ENCODE data around the gene RAI14. TPM values are rescaled to one million over a fixed set of nuclear protein-coding genes. Genes with fewer than 3 reads are reported as not detected.

Gene RAI14
- total and polyA plus RNA-seq, 2 donors from 2014 or later = 13.2 to 60.3 TPM

DNA sequence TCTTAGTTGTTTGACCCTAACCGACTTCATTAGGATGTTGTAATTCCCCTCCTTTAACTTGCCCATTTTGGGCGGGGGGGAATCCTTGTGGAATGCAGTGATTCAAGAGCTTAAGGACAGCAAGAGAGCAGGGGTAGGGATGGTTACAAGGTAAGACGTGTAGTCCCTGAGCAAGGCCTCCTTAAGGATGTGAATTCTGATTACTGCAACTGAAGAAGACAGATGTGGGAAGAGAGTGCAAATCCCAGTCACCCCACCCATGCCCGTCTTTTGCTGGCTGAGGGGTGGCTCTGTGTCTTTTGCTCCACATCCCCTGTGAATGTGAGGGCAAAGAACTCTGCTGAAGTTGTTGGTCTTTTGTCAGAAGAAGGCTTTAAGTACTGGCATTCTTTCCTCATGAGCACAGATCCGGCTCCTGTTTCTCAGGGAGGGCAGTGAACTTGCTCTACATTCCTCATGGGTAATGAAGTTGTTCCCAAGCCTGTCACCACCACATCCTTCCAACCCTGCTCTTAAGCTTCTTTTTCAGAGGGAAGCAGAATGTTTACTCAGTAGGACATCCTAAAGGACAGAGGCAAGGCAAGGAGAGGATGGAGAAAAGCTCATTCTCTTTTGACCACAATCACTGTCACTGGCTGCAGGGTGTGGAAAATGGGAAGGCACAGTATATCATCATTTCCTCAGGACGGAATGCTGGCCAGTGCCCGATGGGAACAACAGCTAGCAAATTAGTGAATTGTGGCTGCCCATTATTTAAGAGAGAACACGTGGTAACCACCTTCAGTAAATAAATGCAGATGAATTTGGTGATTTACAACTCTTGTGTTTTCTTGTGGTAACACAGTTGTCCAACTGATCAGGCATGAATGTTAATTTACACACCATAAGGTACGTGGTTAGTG, 61.5 kb downstream of the RAI14 start:
- Histone ChIP-seq H3K36me3 (ENCODE audit: control insufficient read depth in 2 of 3, insufficient read depth in 3 of 3, low read length in 3 of 3) (no peaks in the 10 kb centered on the region), H3K27me3 (ENCODE audit: control insufficient read depth, insufficient read depth, low read length) (no peaks in the 10 kb centered on the region), H3K4me1 (ENCODE audit: control insufficient read depth in 2 of 3, insufficient read depth in 2 of 3, low read depth in 1 of 3, low read length in 3 of 3) (peaks cover 10 to 16% (median 12%) of the 10 kb centered on the region in 3 donors), H3K9ac (ENCODE audit: low read length in 3 of 3) (peak overlapping the region in 1 of 3 donors; percentile 24), H3K27ac (ENCODE audit: low read depth in 2 of 2, low read length in 2 of 2) (peak overlapping the region; percentile 37 to 77), H3K9me3 (ENCODE audit: control insufficient read depth in 2 of 3, insufficient read depth in 1 of 3, low read length in 3 of 3) (no peaks in the 10 kb centered on the region), H3K4me3 (ENCODE audit: low read length in 3 of 3) (peak overlapping the region in 1 of 3 donors; percentile 26)
- FAIRE-seq (no peak), DNase-seq (peak in 4 of 5 donors; percentile 82 to 96 (median 92))
- TF ChIP-seq, protein P1, sequence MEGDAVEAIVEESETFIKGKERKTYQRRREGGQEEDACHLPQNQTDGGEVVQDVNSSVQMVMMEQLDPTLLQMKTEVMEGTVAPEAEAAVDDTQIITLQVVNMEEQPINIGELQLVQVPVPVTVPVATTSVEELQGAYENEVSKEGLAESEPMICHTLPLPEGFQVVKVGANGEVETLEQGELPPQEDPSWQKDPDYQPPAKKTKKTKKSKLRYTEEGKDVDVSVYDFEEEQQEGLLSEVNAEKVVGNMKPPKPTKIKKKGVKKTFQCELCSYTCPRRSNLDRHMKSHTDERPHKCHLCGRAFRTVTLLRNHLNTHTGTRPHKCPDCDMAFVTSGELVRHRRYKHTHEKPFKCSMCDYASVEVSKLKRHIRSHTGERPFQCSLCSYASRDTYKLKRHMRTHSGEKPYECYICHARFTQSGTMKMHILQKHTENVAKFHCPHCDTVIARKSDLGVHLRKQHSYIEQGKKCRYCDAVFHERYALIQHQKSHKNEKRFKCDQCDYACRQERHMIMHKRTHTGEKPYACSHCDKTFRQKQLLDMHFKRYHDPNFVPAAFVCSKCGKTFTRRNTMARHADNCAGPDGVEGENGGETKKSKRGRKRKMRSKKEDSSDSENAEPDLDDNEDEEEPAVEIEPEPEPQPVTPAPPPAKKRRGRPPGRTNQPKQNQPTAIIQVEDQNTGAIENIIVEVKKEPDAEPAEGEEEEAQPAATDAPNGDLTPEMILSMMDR (IDR thresholded peaks at IDR 0.05; ENCODE audit: borderline replicate concordance, extremely low read depth, insufficient read depth) = no peak
- intact Hi-C loops (cut with DNase I) = no loop called here

DNA sequence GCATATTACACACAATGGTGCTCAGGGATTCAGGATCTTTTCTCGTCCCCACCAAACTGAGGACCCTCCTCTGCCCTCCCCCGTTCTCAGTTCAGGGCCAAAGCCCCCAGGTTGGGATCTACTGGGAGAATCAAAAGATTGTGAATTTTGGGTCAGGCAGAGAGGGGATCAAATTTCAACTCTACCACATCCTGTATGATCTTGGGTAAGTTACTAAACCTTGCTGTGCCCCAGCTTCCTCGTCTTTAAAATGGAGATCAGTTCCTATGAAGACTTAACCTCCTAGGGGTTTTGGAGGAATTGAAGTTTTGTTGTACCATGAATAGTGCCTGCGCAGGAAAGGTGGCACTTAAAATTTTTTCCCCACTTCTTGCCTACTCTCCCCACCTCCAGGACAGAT, 62.4 kb downstream of the RAI14 start:
- Histone ChIP-seq H3K27ac (ENCODE audit: low read depth in 2 of 2, low read length in 2 of 2) (peak overlapping the region in 1 of 2 donors; percentile 65), H3K4me1 (ENCODE audit: control insufficient read depth in 2 of 3, insufficient read depth in 2 of 3, low read depth in 1 of 3, low read length in 3 of 3) (peaks cover 10 to 16% (median 12%) of the 10 kb centered on the region in 3 donors), H3K27me3 (ENCODE audit: control insufficient read depth, insufficient read depth, low read length) (no peaks in the 10 kb centered on the region), H3K4me3 (ENCODE audit: low read length in 3 of 3) (no peak overlapping the region), H3K9me3 (ENCODE audit: control insufficient read depth in 2 of 3, insufficient read depth in 1 of 3, low read length in 3 of 3) (no peaks in the 10 kb centered on the region), H3K36me3 (ENCODE audit: control insufficient read depth in 2 of 3, insufficient read depth in 3 of 3, low read length in 3 of 3) (no peaks in the 10 kb centered on the region), H3K9ac (ENCODE audit: low read length in 3 of 3) (no peak overlapping the region)
- DNase-seq = no peak
- no peak for FAIRE-seq
- TF ChIP-seq, protein P1 (IDR thresholded peaks at IDR 0.05; ENCODE audit: borderline replicate concordance, extremely low read depth, insufficient read depth) = no peak
- intact Hi-C loops (cut with DNase I) = no loop called here

DNA sequence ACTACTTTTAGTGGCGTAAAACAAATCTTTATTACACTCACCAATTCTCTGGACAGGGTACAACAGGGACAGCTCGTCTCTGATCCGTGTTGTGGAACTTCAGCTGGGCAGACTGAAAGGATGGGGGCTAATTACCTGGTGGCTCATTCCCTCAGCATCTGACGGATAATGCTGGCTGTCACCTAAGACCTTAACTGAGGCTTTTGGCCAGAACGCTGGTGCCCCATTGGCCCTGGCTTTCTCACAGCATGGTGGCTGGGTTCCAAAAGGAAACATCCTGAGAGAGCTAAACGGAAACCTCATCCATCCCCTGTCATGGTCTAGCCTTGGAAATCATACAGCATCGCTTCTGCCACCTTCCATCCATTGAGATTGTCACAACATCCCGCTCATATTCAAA, 62.9 kb downstream of the RAI14 start:
- FAIRE-seq (no peak), DNase-seq (no peak)
- Histone ChIP-seq H3K4me3 (ENCODE audit: low read length in 3 of 3) (no peak overlapping the region), H3K4me1 (ENCODE audit: control insufficient read depth in 2 of 3, insufficient read depth in 2 of 3, low read depth in 1 of 3, low read length in 3 of 3) (peaks cover 10 to 16% (median 12%) of the 10 kb centered on the region in 3 donors), H3K36me3 (ENCODE audit: control insufficient read depth in 2 of 3, insufficient read depth in 3 of 3, low read length in 3 of 3) (no peaks in the 10 kb centered on the region), H3K27me3 (ENCODE audit: control insufficient read depth, insufficient read depth, low read length) (no peaks in the 10 kb centered on the region), H3K27ac (ENCODE audit: low read depth in 2 of 2, low read length in 2 of 2) (no peak overlapping the region), H3K9me3 (ENCODE audit: control insufficient read depth in 2 of 3, insufficient read depth in 1 of 3, low read length in 3 of 3) (no peaks in the 10 kb centered on the region), H3K9ac (ENCODE audit: low read length in 3 of 3) (no peak overlapping the region)
- intact Hi-C loops (cut with DNase I) = no loop called here
- TF ChIP-seq, protein P1 (IDR thresholded peaks at IDR 0.05; ENCODE audit: borderline replicate concordance, extremely low read depth, insufficient read depth) = no peak

All from kidney (tissue), 14 donors.